Mucosa of descending colon (tissue), 3 donors: ENCODE data around the gene CPNE4. TPM values are rescaled to one million over a fixed set of nuclear protein-coding genes. Genes with fewer than 3 reads are reported as not detected.

Source experiments
- ATAC-seq: fragments of 200-7000 bp; cut with Tn5 transposase; one replicate; pipeline ENCODE4 v1.9.1; 2020; ENCODE audit warnings: mild to moderate bottlenecking, moderate library complexity
- DNase-seq, 3 donors: peaks; one replicate each; pipeline ENCODE4 v3.0.0-alpha.2; 2020
- H3K36me3 ChIP-seq: fragments of 200-600 bp; one replicate; pipeline ENCODE4 v1.8.0; 2021; ENCODE audit warnings: low read depth, mild to moderate bottlenecking
- H3K4me1 ChIP-seq: fragments of 200-600 bp; one replicate; pipeline ENCODE4 v1.8.0; 2021; ENCODE audit warnings: low read depth, mild to moderate bottlenecking
- H3K4me3 ChIP-seq: fragments of 200-600 bp; one replicate; pipeline ENCODE4 v1.8.0; 2021; ENCODE audit warnings: mild to moderate bottlenecking
- H3K9me3 ChIP-seq: fragments of 200-600 bp; one replicate; pipeline ENCODE4 v1.8.0; 2021; ENCODE audit warnings: mild to moderate bottlenecking
- CTCF ChIP-seq: fragments of 200-600 bp; IDR thresholded peaks from one replicate; pipeline ENCODE4 v1.8.0; 2022; ENCODE audit warnings: antibody characterized with exemption, mild to moderate bottlenecking
- intact Hi-C, 2 donors: fragments of 100-400 bp; cut with DNase I in 1 of 2; cut with micrococcal nuclease in 1 of 2; formaldehyde crosslinking; loops; one replicate each; pipeline versions ENCODE4 v1.11.0 to v1.11.1; 2022; cut with DNase I, micrococcal nuclease
- total RNA-seq, 3 donors: library from RNA; stranded (reverse); fragmentation: NEBNext Ultra II Directional in 2 of 3; extraction: Animal tissue kit (Norgen Biotek cat#: 25700) in 2 of 3; gene quantifications; one replicate each; pipeline versions ENCODE4 v1.2.1 to v1.2.4, GENCODE V29; 2021 to 2023
- donor health status: DM: no; HTN: no; CAD: no; lungs with moderate emphysema.
- donor health status: DM: no; HTN: no; CAD: no.
- donor health status: DM: no; HTN: yes; CAD: no.

Gene CPNE4
- total RNA-seq, 3 donors from 2014 or later: 0.96 to 3.0 (median 1.1) TPM

GRCh38 chr3:131797776-131798175 is 237.0 kb downstream of the CPNE4 start:
- ATAC-seq: no peak

GRCh38 chr3:131796558-131797198 is 238.1 kb downstream of the CPNE4 start:
- Histone ChIP-seq H3K4me3 (no peak overlapping the region), H3K4me1 (no peaks in the 10 kb centered on the region), H3K9me3 (no peaks in the 10 kb centered on the region), H3K36me3 (no peaks in the 10 kb centered on the region)
- TF ChIP-seq CTCF: no peak
- DNase-seq (no peak), ATAC-seq (no peak)
- intact Hi-C loops: no loop called here

More at GRCh38 chr3:131797776-131798175, 237.0 kb downstream of the CPNE4 start:
- no peak for DNase-seq
- H3K36me3 ChIP-seq: no peaks in the 10 kb centered on the region
- intact Hi-C loops: no loop called here
- H3K4me3 ChIP-seq: no peak overlapping the region
- TF ChIP-seq CTCF: no peak
- H3K9me3 ChIP-seq: no peaks in the 10 kb centered on the region
- H3K4me1 ChIP-seq: no peaks in the 10 kb centered on the region

- TF ChIP-seq CTCF: no peak
- ATAC-seq (no peak), DNase-seq (no peak)
- intact Hi-C loops: no loop called here
- H3K36me3 ChIP-seq: no peaks in the 10 kb centered on the region
- H3K4me3 ChIP-seq: no peak overlapping the region
- no peaks in the 10 kb centered on the region for H3K9me3 ChIP-seq
- H3K4me1 ChIP-seq: no peaks in the 10 kb centered on the region
Measured at GRCh38 chr3:131796111-131796510, 238.7 kb downstream of the CPNE4 start.

- Histone ChIP-seq H3K9me3 (no peaks in the 10 kb centered on the region), H3K36me3 (no peaks in the 10 kb centered on the region), H3K4me1 (no peaks in the 10 kb centered on the region), H3K4me3 (no peak overlapping the region)
- TF ChIP-seq CTCF: no peak
- ATAC-seq: no peak
- intact Hi-C loops: no loop called here
- DNase-seq: peak in 1 of 3 donors; percentile 9
Measured at GRCh38 chr3:131795390-131796090, 239.3 kb downstream of the CPNE4 start.

GRCh38 chr3:131794766-131795388 is 239.9 kb downstream of the CPNE4 start:
- no peaks in the 10 kb centered on the region for H3K9me3 ChIP-seq
- ATAC-seq (peak; percentile 74), DNase-seq (peak in 1 of 3 donors; percentile 45)
- H3K36me3 ChIP-seq: no peaks in the 10 kb centered on the region
- TF ChIP-seq CTCF: peak; percentile 42
- intact Hi-C loops: no loop called here
- H3K4me1 ChIP-seq: no peaks in the 10 kb centered on the region
- no peak overlapping the region for H3K4me3 ChIP-seq
